Panc1 (cell line): ENCODE results near the gene CLK3.

Source experiments
- SIN3A ChIP-seq: IDR thresholded peaks from 2 replicates; pipeline ENCODE4 v1.6.1; 2012; ENCODE audit warnings: low read depth, mild to moderate bottlenecking, low read length, moderate library complexity, borderline replicate concordance; ENCODE audit not compliant: insufficient read depth
- TF ChIP-seq, protein P1 (sequence below): fragments of 450-650 bp; IDR thresholded peaks from 2 replicates; pipeline ENCODE4 v1.5.1; 2017; ENCODE audit warnings: mild to moderate bottlenecking

DNA sequence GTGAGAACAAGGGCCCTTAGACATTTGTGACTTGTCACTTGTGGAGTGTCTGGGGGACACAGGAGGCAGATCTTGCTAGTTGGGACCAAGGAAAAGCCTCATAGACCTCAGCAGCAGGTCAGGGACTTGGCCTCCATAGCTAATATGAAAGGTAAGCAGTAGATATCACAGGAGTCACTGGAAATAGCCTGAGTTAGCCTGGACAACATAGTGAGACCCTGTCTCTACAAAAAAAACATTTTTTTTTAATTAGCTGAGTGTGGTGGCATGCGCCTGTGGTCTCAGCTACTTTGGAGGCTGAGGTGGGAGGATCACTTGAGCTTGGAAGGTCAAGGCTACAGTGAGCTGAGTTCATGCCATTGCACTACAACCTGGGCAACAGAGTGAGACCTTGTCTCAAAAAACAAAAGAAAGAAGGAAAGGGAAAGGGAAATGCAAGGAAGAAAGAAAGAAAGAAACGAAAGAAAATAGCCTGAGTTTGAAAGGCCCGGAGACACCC lies 37.1 kb upstream of the CLK3 start:
- TF ChIP-seq, protein P1, sequence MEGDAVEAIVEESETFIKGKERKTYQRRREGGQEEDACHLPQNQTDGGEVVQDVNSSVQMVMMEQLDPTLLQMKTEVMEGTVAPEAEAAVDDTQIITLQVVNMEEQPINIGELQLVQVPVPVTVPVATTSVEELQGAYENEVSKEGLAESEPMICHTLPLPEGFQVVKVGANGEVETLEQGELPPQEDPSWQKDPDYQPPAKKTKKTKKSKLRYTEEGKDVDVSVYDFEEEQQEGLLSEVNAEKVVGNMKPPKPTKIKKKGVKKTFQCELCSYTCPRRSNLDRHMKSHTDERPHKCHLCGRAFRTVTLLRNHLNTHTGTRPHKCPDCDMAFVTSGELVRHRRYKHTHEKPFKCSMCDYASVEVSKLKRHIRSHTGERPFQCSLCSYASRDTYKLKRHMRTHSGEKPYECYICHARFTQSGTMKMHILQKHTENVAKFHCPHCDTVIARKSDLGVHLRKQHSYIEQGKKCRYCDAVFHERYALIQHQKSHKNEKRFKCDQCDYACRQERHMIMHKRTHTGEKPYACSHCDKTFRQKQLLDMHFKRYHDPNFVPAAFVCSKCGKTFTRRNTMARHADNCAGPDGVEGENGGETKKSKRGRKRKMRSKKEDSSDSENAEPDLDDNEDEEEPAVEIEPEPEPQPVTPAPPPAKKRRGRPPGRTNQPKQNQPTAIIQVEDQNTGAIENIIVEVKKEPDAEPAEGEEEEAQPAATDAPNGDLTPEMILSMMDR: no peak
- TF ChIP-seq SIN3A: no peak
